Skin epidermis (tissue), 12 donors: Measurements from ENCODE around the gene ADAMTSL1.

Experiments used
- H3K27ac ChIP-seq, 21 experiments: fragments of 200-600 bp; sonication (generic) in 11 of 21; one replicate each; pipeline ENCODE4 v1.5.0; 2020; ENCODE audit warnings: mild to moderate bottlenecking in 3 of 21, inconsistent platforms in 2 of 21, moderate library complexity in 2 of 21
- H3K4me3 ChIP-seq, 7 experiments: fragments of 200-600 bp; sonication (generic) in 2 of 7; one replicate each; pipeline ENCODE4 v1.5.0; 2020; ENCODE audit warnings: inconsistent platforms in 2 of 7, mild to moderate bottlenecking in 2 of 7, moderate library complexity in 1 of 7

Gene ADAMTSL1

DNA sequence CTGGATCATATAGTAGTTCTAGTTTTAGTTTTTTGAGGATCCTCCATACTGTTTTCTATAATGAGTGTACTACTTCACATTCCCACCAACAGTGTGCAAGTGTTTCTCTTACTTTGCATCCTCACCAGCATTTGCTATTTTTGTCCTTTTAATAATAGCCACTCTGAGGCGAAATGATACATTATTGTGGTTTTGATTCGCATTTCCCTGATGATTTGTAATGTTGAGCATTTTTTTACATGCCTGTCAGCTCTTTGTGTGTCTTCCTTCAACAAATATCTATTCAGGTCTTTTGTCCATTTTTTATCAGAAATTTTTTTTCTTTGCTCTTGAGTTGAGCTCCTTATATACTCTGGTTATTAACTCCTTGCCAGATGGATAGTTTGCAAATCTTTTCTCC is 114.0 kb downstream of the ADAMTSL1 start:
- Histone ChIP-seq H3K4me3 (no peak overlapping the region), H3K27ac (no peak overlapping the region)

DNA sequence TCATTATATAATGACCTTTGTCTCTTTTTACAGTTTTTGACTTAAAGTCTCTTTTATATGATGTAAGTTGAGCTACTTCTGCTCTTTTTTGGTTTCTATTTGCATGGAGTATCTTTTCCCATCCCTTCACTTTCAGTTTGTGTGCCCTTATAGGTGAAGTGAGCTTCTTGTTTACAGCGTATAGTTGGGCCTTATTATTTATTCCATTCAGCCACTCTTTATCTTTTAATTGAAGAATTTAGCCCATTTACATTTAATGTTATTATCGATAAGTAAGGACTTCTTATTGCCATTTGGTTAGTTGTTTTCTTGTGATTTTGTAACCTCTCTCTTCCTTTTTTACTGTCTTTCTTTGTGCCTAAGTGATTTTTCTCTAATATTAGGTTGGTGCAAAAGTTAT is 117.3 kb downstream of the ADAMTSL1 start:
- Histone ChIP-seq H3K27ac (no peak overlapping the region), H3K4me3 (no peak overlapping the region)

DNA sequence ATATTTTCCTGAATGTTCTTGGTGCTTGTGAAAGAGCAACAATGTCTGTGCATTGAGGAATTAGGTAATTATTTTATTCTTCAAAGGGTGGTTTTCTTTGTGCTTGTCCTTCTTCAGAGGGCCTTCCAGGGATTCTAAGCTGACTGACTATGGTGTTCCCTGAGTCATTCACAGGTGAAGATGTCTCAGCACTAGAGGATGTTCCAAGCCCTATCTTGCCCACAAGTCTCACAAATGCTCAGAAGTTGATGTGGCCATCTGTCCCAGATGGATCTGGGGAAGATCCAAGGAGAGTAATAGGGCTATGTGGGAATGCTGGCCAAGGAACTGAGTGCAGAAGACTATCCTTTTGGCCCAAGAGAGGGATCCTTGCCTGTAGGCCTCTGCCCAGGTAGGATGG is 120.9 kb downstream of the ADAMTSL1 start:
- H3K4me3 ChIP-seq = no peak overlapping the region
- H3K27ac ChIP-seq = no peak overlapping the region

DNA sequence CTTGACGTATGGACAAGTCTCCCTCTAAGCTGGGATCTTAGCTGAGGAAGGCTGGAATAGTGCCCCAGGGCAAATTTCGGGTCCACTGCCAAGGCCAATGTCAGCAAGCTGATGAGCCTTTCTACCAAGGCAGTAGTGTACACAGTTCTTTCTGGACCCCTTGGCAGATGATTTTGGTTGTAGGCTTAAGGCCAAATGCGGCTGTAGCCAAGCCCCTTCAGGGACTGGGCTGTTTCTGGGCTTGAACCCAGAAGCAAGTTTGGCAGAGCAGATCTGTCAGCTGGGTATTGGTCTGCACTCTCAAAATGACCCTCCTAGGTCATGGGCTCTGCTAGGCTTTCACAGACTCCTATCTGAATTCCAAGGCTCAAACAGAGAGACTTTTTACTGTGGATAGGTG is 121.6 kb downstream of the ADAMTSL1 start:
- Histone ChIP-seq H3K4me3 (no peak overlapping the region), H3K27ac (no peak overlapping the region)

DNA sequence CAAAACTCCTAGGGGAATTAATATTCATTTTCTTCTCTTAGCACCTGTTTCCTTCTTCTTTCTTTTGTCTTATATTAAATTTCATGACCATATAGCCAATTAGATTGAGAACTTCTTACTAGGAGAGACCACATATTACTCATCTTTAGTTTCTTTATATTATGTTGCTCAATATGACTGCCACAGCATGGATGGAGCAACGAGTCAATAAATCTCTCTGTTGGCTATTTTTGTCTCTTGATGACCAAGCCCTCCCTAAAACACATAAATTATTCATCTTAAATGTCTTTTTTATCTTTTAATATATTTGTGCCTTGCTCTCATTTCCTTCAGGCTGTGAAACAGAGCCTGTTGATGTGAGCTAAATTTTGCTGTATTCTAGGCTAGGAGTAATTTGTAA is 123.0 kb downstream of the ADAMTSL1 start:
- Histone ChIP-seq H3K27ac (no peak overlapping the region), H3K4me3 (no peak overlapping the region)

DNA sequence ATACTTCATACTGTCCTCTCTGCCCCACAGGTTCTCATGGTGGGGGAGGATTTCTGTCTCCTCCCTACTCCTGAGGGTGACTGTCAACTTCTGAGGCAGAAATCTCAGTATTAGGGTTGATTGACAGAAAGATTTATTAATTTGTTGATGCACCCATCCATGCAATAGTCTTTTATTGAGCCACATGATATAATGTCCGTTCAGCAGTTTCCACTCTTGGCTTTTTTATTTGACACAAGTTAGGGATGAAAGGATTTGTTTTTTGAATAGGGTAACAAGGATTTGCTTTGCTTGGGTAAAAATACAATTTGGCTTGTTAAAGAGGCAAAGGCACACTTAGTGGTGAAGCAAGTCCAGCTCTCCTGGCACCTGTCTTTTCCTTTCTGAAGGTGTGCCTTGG is 125.0 kb downstream of the ADAMTSL1 start:
- H3K4me3 ChIP-seq = no peak overlapping the region
- no peak overlapping the region for H3K27ac ChIP-seq

DNA sequence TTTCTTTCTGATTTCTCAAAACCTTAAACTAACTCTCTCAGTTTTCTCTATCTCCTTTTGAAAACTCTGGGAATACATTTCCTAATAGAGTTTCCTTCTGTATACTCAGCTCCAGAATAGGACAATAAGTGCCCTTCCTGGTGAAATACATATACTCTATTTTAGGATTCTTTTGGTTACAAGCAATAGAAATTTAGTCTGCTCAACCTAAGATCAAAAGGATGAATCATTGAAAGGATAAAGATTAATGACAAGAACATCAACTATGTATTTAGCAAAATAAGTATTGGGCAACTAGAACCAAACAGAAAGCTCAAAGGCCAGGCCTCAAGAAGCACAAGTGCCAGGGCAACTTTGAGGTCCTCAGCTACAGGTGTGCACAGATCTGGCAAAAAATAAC is 127.1 kb downstream of the ADAMTSL1 start:
- Histone ChIP-seq H3K27ac (no peak overlapping the region), H3K4me3 (no peak overlapping the region)

DNA sequence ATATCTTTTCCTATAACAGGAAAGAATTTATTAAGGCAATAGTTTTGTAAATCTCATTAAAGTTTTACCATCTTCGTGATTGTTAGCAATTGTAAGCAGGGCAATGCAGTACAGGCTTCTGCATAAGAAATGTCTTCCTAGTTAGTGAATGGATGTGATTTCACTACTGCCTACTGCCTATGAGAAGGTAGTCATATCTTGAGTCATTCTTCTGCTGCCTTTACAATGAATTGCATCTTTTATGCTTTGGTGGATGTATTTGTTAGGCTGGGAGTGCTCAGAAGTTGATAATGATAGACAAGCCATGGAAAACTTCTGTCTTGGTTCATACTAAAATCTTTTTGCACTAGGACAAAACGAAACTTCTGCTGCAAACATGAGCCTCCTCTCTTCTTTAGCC is 128.0 kb downstream of the ADAMTSL1 start:
- Histone ChIP-seq H3K4me3 (no peak overlapping the region), H3K27ac (no peak overlapping the region)

DNA sequence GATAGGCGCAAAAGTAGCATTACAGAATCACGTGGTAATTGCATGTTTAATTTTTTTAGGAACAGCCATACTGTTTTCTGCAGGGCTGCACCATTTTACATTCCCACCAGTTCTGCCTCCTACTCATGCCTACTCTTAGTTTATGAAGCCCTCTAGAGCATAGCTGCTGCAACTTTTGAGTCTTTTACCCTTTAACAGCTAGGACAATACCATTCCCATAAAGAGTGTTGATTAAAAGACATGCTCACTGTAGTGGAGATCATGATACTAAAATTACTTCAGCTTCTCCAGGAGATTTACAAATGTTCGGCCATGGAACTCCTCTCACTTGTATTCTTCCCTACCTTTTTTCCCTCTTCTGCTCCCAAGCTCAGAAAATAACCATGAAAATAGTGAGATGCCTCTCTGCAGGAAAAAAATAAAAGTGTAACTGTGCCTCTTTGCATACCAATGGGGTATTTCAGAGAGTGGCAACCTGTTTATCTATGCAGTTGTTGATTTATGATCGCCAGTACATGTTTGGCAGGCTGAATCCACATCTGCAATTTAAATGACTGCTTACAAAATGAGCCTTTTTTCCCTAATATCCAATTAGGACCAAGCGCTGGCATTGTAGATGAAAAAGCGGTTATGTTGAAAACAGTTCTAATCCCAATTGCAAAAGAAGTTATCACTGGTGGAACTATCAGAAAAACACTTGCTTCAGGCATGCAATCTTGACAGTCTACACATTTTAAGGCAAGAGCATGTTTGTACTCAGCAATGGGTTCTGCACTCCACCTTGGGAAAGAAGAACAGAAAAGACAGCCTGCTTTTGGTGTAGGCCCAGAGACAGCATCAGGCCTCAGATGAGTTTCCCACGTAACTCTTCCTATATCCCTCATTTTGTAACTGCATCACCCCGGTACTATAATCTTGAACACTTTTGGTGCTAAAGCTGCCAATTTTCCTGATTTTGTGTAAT is 131.1 kb downstream of the ADAMTSL1 start:
- no peak overlapping the region for H3K27ac ChIP-seq
- H3K4me3 ChIP-seq = no peak overlapping the region

DNA sequence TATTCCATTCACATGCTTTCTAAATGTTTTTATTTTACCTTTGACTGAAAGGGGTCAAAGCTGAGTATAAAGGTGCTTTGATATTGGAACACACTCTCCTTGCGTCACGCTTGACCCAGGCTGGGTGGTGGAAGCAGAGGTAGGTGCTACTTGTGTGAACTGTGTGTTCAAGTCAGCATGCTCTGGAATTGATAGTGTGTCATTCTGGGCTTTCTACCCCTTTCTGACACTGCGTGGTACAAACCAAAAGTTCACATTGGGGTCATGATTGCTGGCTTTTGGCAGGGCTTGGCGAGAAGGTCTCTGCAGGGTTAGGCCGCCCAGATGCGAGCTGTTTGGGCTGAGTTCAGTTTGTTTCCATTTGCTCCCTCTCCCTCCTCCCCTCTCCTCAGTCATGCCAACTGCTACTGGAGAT is 131.8 kb downstream of the ADAMTSL1 start:
- Histone ChIP-seq H3K27ac (peak overlapping the region in 1 of 21 experiments; percentile 11), H3K4me3 (no peak overlapping the region)

DNA sequence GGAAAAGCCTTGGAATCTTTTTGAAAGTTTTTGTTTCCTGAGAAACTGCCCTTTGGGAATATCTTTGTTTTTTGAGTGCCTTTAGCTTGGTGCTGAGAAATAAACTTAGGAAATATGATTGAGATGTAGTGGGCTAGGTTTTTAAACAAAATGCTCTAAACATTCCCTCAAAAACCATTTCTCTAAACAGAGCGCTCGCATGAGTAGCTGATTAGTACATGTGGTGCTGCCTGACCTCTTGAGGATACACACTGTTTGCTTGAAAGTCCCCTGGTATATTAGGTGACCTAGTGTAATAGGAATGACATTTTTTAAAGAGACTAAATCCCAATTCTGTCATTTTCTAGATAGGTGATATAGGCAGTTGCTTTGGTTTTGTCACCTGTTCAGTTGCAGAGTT is 132.3 kb downstream of the ADAMTSL1 start:
- H3K4me3 ChIP-seq = no peak overlapping the region
- peak overlapping the region in 1 of 21 experiments; percentile 11 for H3K27ac ChIP-seq

DNA sequence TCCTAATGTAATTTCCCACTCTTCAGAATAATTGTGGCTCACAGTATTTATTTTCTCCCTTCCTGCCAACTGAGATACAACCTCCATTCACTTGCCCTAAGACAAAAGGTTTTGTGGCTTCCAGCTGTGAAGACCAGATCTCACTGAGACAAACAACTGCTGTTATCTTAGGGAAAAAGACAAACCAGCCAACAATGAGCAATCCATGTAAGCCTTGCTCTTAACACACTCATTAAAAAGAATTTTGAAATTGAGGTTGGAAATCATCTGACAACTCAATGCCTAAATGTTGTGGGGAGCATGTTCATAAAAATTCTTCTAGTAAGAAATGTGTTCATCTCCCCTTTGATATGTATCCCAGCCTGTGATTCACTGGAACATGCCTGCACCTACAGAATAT is 132.9 kb downstream of the ADAMTSL1 start:
- Histone ChIP-seq H3K27ac (no peak overlapping the region), H3K4me3 (no peak overlapping the region)

DNA sequence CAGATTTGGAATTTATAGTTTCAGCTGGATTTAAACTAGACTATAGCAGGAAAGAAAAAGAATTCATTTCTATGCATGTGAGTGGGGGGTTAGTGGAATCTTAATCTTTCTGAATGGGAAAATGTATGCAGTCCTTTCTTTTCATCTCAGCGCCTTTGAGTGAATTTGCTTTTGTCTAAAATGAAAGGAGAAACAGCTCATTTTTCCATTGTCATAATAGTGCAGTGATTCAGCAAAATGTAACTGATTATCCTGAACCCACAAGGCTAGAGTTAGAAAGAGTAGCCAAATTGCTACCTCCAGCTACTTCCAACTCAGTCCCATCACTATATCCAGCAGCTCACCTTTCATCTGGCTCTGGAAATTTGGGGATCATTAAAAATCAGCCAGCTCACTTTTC is 134.4 kb downstream of the ADAMTSL1 start:
- no peak overlapping the region for H3K4me3 ChIP-seq
- H3K27ac ChIP-seq = no peak overlapping the region

DNA sequence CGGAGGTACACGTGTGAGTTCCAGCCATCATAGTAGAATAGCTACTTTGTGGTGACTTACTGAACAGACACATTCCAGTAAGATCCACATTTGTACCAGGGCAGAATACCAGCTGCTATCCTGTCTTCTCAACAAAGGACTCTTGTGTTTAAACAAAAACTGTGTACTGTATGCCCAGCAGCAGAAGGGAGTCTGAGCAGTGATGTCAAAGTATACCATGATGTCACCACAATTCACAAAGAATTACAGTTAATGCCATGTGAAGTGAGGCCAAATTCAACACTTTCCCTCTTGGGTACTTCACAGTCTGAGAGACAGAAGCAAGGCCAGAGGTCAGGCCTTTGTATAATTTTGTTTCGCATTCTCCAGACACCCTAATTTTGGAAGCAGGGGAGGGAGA is 137.0 kb downstream of the ADAMTSL1 start:
- Histone ChIP-seq H3K27ac (no peak overlapping the region), H3K4me3 (no peak overlapping the region)

DNA sequence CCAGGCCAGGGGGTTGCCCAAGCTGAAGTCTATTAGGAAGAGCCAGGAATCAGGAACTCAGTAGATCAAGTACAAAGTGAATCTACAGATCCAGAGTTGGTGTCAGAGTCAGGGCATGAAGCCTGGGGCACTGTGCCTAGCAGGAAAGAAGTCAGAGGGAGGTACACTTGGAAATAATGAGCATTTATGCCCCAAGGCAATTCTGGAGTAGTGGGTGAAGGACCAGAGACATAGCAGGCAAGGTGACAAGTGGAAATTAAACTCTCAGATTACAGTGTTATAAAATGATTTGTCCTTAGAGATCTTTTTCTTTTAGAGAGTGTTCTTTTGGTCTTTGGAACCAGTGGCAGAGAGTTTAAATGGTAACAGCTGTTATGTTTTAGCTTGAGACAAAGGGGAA is 138.0 kb downstream of the ADAMTSL1 start:
- H3K27ac ChIP-seq = no peak overlapping the region

DNA sequence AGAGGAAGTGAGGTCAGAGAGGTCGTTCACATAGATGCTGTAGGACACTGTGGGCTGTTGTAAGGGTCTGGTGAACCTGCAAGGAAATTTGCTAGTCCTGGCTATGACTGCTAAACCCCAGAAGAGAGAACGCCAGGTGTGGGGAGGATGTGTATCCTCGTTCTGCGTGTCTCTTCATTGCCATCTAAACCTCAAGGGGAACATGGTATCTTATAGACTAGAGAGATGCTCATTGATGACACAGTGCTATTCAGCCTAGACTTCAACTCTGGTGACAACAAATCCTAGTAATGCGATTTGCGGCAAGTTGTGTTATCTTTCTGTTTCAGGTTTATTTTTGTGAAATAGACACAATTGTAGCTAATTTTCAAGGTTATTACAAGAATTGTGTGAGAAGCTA is 140.2 kb downstream of the ADAMTSL1 start:
- no peak overlapping the region for H3K27ac ChIP-seq
- H3K4me3 ChIP-seq = no peak overlapping the region

More for the DNA sequence above, 138.0 kb downstream of the ADAMTSL1 start:
- no peak overlapping the region for H3K4me3 ChIP-seq

DNA sequence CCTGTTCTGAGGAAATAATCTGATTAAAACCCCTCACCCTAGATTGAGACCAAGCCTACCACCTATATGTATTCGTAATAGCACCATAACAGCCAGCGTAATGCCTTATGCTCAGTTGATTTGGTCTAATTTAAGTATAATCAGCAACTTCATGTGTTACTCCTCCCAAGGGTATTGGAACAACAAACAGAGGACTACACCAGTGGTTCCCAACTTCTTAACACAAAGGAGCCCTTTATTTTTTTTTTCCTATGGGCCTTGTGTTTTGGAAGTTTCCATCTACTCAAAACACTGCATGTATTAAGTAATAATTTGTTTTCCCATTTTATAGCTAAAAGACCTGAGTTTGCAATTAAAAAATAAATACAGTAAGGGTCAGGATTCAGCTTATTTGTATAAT is 140.7 kb downstream of the ADAMTSL1 start:
- H3K4me3 ChIP-seq = no peak overlapping the region

DNA sequence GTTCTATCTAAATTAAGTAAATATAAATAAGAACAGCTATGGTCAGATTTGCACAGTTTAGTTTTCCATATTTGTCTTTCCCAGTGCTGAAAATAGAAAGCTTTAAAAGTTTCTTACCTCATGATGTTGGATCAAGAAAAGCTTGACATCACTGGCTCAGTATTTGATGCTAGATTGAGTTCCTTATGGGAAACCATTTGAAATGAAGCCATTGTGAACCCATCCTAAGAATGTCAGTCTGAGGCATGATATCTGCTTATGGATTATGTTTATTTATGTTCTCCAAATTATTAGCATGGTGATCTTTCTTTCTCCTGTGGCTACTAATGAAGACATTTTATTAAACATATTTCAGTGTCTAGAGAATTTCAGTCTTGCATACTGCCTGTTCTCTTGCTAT is 143.0 kb downstream of the ADAMTSL1 start:
- no peak overlapping the region for H3K27ac ChIP-seq
- H3K4me3 ChIP-seq = no peak overlapping the region

More for the DNA sequence above, 140.7 kb downstream of the ADAMTSL1 start:
- H3K27ac ChIP-seq = no peak overlapping the region

DNA sequence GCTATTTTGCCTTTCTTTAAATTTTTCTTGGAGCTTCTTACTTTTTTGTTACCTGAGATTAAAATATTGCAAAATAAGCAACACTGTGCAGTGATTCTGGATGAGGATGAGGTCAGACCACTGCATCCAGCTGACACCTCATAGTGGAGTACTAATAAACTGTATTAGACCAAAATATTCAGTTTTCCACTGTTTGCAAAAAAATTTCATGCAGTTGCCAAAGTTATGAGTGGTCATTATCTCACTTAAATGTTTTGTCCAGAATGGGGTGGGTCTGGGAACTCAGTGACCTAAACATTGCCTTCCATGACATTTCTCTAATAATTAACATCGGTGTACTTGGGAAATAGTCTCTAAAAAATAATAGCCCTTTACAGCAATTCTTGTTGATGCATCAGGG is 143.8 kb downstream of the ADAMTSL1 start:
- H3K27ac ChIP-seq = no peak overlapping the region
- no peak overlapping the region for H3K4me3 ChIP-seq

DNA sequence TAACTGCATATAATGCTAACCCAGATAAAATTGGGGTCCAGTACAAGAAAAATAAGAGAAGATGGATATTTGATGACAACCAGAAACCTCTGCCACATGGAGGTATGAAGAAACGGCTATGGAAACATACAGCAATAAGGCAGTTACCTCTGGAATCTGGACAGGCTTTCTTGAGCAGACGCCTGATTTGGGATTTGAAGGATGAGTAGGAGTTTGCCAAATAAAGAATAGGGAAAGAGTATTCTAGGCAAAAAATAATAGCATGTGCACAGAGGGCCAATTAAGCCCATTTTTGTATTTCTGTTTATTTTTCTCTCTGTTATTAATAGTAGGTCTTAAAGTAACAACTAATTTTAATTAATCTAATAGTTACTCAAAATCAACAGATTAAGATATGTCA is 144.9 kb downstream of the ADAMTSL1 start:
- H3K4me3 ChIP-seq = no peak overlapping the region
- H3K27ac ChIP-seq = no peak overlapping the region

DNA sequence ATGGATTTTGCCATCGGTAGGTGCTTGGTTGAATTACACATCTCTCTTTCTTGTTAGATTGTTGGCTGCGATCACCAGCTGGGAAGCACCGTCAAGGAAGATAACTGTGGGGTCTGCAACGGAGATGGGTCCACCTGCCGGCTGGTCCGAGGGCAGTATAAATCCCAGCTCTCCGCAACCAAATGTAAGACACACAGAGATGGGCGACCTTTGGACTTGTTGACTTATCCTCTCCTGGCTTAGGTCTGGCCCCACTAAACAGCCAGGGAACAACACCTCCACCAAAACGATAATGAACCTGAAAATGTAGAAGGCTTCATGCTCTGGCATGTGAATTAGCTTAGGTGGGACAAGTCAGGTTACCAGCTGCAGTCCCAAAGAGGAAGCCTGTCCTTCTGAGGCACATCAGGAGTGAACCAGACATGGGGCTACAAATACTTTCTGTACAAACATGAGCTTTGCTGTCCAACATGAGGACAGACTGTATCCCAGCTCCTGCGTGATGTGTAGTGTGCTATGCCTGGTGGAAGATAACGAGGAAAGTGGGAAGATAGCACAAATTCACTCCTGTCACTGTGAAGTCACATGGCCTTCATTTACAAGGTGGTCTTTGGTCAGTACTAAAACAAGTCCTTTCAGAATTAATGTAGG is 148.4 kb downstream of the ADAMTSL1 start:
- Histone ChIP-seq H3K4me3 (no peak overlapping the region), H3K27ac (no peak overlapping the region)
